Neuronal stem cell (in vitro differentiated cells): ENCODE data around the gene TSC22D2.

ENCODE experiments used
- DNase-seq: peaks from one replicate; pipeline ENCODE4 v3.0.0-alpha.2; 2013; ENCODE audit warnings: low spot score
- H2AFZ ChIP-seq: one replicate; pipeline ENCODE4 v1.6.1; 2013; ENCODE audit warnings: mild to moderate bottlenecking, low read length, inconsistent platforms
- H2AK5ac ChIP-seq: 2 replicates; pipeline ENCODE4 v1.6.1; 2013; ENCODE audit warnings: low read depth, mild to moderate bottlenecking, inconsistent platforms, low read length, moderate library complexity, mixed read lengths
- H2BK120ac ChIP-seq: 2 replicates; pipeline ENCODE4 v1.6.1; 2013; ENCODE audit warnings: low read depth, mild to moderate bottlenecking, inconsistent platforms, low read length, moderate library complexity, mixed read lengths
- H2BK12ac ChIP-seq: one replicate; pipeline ENCODE4 v1.6.1; 2013; ENCODE audit warnings: low read length, inconsistent platforms
- H2BK15ac ChIP-seq: 2 replicates; pipeline ENCODE4 v1.6.1; 2013; ENCODE audit warnings: mild to moderate bottlenecking, low read length, inconsistent platforms, mixed read lengths
- H2BK5ac ChIP-seq: one replicate; pipeline ENCODE4 v1.6.1; 2013; ENCODE audit warnings: inconsistent platforms, mild to moderate bottlenecking, low read length, moderate library complexity
- H3K14ac ChIP-seq: one replicate; pipeline ENCODE4 v1.6.1; 2013; ENCODE audit warnings: low read length, inconsistent platforms
- H3K18ac ChIP-seq: 2 replicates; pipeline ENCODE4 v1.6.1; 2013; ENCODE audit warnings: low read length, inconsistent platforms
- H3K23ac ChIP-seq: 2 replicates; pipeline ENCODE4 v1.6.1; 2013; ENCODE audit warnings: low read depth, mild to moderate bottlenecking, mixed read lengths, low read length, inconsistent platforms; ENCODE audit not compliant: poor library complexity
- H3K27ac ChIP-seq: replicated peaks from 3 replicates; pipeline ENCODE4 v1.5.1; 2013; ENCODE audit warnings: low read length, inconsistent platforms
- H3K27me3 ChIP-seq, 3 experiments: 2 replicates each; pipeline ENCODE4 v1.6.1; 2013; ENCODE audit warnings: low read length in 3 of 3, mild to moderate bottlenecking in 2 of 3, inconsistent platforms in 1 of 3, low read depth in 1 of 3, mixed read lengths in 1 of 3, moderate library complexity in 1 of 3; ENCODE audit not compliant: control insufficient read depth in 3 of 3, insufficient read depth in 3 of 3
- H3K36me3 ChIP-seq, 2 donors: replicated peaks in 1 of 2; 2 replicates each; pipeline ENCODE4 v1.6.1; 2013; ENCODE audit warnings: low read length in 2 of 2; ENCODE audit not compliant: control insufficient read depth in 2 of 2, insufficient read depth in 2 of 2
- H3K4ac ChIP-seq: 2 replicates; pipeline ENCODE4 v1.6.1; 2013; ENCODE audit warnings: inconsistent platforms, mild to moderate bottlenecking, low read length, moderate library complexity
- H3K4me1 ChIP-seq, 2 donors: 1 replicate in 1 of 2; 2 replicates in 1 of 2; pipeline ENCODE4 v1.6.1; 2013; ENCODE audit warnings: low read length in 2 of 2, low read depth in 1 of 2; ENCODE audit not compliant: control insufficient read depth in 2 of 2, insufficient read depth in 1 of 2
- H3K4me2 ChIP-seq: one replicate; pipeline ENCODE4 v1.6.1; 2013; ENCODE audit warnings: mild to moderate bottlenecking, low read length, inconsistent platforms; ENCODE audit not compliant: insufficient read depth, poor library complexity, severe bottlenecking
- H3K4me3 ChIP-seq, 2 donors: 2 replicates each; pipeline ENCODE4 v1.5.1; 2013; ENCODE audit warnings: low read length in 2 of 2, mild to moderate bottlenecking in 2 of 2, inconsistent platforms in 1 of 2, moderate library complexity in 1 of 2
- H3K79me1 ChIP-seq: one replicate; pipeline ENCODE4 v1.6.1; 2013; ENCODE audit warnings: low read depth, mild to moderate bottlenecking, inconsistent platforms, low read length, moderate library complexity
- H3K9ac ChIP-seq: one replicate; pipeline ENCODE4 v1.6.1; 2013; ENCODE audit warnings: mild to moderate bottlenecking, low read depth, low read length, inconsistent platforms; ENCODE audit not compliant: poor library complexity
- H3K9me3 ChIP-seq, 2 donors: replicated peaks in 1 of 2; 2 replicates each; pipeline versions ENCODE3 to v1.6.1; 2013; ENCODE audit warnings: low read length in 2 of 2, mild to moderate bottlenecking in 2 of 2, inconsistent platforms in 1 of 2, low read depth in 1 of 2, mixed read lengths in 1 of 2, moderate library complexity in 1 of 2; ENCODE audit not compliant: control insufficient read depth in 2 of 2, insufficient read depth in 1 of 2
- H4K8ac ChIP-seq: one replicate; pipeline ENCODE4 v1.6.1; 2013; ENCODE audit warnings: low read depth, mild to moderate bottlenecking, inconsistent platforms, low read length, moderate library complexity
- H4K91ac ChIP-seq: one replicate; pipeline ENCODE4 v1.6.1; 2013; ENCODE audit warnings: low read length, low read depth, mild to moderate bottlenecking, inconsistent platforms; ENCODE audit not compliant: poor library complexity
- WGBS, 2 donors: extraction: QIAGEN DNeasy Blood & Tissue Kit; methylation state at CpG; one replicate each; pipeline ENCODE4 v1.1.7; 2013; ENCODE audit warnings: missing lambda C conversion rate in 2 of 2, mixed read lengths in 1 of 2; ENCODE audit not compliant: insufficient read length in 2 of 2, insufficient replicate concordance in 1 of 2; ENCODE audit errors: extremely low coverage in 2 of 2; 5-methylcytosine and 5-hydroxymethylcytosine counted together

Gene TSC22D2

DNA sequence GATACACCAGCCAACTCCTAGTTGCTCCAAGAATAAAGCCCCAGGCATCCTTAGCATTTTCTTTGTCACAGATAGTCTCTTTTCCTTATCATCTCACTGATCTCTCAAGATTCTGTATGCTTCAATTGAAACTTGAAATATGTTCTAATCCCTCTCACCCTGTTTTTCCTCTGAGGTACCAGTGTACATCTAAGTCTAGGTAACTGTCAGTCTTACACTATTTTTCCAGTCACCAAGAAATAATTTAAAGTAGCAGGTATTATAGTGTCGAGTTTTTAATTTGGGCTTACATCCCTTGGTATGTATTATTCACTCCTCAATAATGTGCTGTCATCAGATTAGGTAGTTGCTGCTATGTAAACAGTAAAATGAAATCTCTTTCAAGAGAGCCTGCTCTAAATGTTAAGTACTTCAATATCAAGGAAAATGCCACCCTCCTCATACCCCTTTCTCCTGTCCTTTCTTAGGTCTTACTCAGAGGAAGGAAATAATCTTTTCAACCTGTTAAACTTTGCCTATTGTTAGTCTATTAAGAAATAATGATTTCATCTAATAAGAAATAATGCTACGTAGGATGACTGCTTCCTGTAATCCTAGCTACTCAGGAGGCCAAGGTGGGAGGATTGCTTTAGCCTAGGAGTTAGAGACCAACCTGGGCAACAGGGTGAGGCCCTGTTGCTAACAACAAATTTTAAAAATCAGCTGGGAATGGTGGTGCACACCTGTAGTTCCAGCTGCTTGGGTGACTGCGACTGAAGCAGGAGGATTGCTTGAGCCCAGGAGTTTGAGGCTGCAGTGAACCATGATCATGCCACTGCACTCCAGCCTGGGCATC, 39.8 kb downstream of the TSC22D2 start:
- H3K36me3 ChIP-seq, result peaks cover 2 to 16% of the 10 kb centered on the region in 2 donors
- peaks cover 2% of the 10 kb centered on the region for H3K79me1 ChIP-seq
- H3K4ac ChIP-seq, result no peak overlapping the region
- no peak overlapping the region for H4K8ac ChIP-seq
- no peak overlapping the region for H3K9ac ChIP-seq
- no peak overlapping the region for H3K14ac ChIP-seq
- no peak overlapping the region for H2AFZ ChIP-seq
- H3K27ac ChIP-seq, result no peak overlapping the region
- H3K27me3 ChIP-seq, result no peaks in the 10 kb centered on the region
- H2AK5ac ChIP-seq, result no peak overlapping the region
- WGBS, 2 donors, result no CpG with 5 or more reads among the region's 3 CpGs
- no peak overlapping the region for H2BK15ac ChIP-seq
- no peak overlapping the region for H3K4me3 ChIP-seq
- H2BK120ac ChIP-seq, result no peak overlapping the region
- no peak overlapping the region for H2BK12ac ChIP-seq
- no peaks in the 10 kb centered on the region for H3K4me1 ChIP-seq
- no peak overlapping the region for H3K4me2 ChIP-seq
- no peak for DNase-seq
- no peak overlapping the region for H2BK5ac ChIP-seq
- no peaks in the 10 kb centered on the region for H3K9me3 ChIP-seq
- no peak overlapping the region for H4K91ac ChIP-seq
- no peak overlapping the region for H3K18ac ChIP-seq
- no peak overlapping the region for H3K23ac ChIP-seq

DNA sequence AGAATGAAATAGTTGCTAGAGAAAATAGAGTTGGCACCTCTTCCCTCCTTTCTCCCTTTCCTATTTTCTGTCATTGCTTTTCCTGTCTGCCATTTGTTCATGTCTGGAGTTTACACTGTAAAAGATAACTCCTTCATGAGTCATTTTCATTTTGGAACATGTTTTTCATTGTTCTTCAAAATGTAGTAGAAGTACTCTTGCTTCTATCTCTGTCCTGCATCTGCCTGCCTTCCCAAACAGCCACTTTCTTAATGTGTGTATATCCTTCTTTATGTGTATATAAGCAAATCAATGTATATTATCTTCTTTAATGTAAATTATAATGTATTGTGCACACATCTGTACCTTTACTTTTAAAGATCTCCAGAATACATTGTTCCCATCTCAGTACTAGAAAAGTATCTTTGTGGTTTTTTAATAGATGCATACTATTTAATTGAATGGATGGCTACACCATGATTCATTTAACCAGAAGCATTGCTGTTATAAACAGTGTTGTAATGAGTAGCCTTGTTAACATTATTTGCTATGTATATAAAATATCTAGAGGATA, 41.1 kb downstream of the TSC22D2 start:
- no peak overlapping the region for H2AFZ ChIP-seq
- no peaks in the 10 kb centered on the region for H3K27me3 ChIP-seq

DNA sequence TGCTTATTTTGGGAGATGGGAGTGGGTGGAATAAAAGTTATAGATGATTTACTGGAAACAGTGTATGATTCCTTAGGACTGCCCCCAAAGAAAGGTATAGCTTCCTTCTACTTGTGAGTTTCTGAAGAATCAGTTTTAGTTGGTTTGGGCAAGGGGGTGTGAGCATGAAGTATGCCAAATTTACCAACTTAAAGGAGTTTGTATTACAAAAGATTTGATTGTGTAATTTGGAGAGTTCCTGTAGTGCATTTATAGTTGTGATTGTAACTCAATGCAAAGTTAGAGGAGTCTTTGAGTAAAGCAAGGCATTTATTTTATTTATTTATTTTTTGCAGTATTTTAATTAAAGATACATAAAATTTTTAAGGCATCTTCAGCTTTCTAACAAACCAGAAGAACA, 42.8 kb downstream of the TSC22D2 start:
- Histone ChIP-seq H3K4me2 (no peak overlapping the region), H3K4me1 (no peaks in the 10 kb centered on the region), H3K9ac (no peak overlapping the region), H3K4me3 (no peak overlapping the region), H3K9me3 (no peaks in the 10 kb centered on the region), H3K36me3 (peaks cover 0 to 2% of the 10 kb centered on the region in 2 donors), H3K27ac (no peak overlapping the region), H3K27me3 (no peaks in the 10 kb centered on the region), H4K91ac (no peak overlapping the region), H2BK5ac (no peak overlapping the region), H3K18ac (no peak overlapping the region), H3K14ac (no peak overlapping the region), H2BK120ac (no peak overlapping the region), H2BK12ac (no peak overlapping the region), H2BK15ac (no peak overlapping the region), H2AK5ac (no peak overlapping the region), H3K4ac (no peak overlapping the region), H3K23ac (no peak overlapping the region), H3K79me1 (peaks cover 2% of the 10 kb centered on the region), H2AFZ (no peak overlapping the region), H4K8ac (no peak overlapping the region)
- no peak for DNase-seq

More for the DNA sequence above, 41.1 kb downstream of the TSC22D2 start:
- Histone ChIP-seq H3K23ac (no peak overlapping the region), H2BK15ac (no peak overlapping the region), H3K9me3 (no peaks in the 10 kb centered on the region), H4K91ac (no peak overlapping the region), H3K36me3 (peaks cover 2 to 3% of the 10 kb centered on the region in 2 donors), H2AK5ac (no peak overlapping the region), H2BK120ac (no peak overlapping the region), H4K8ac (no peak overlapping the region), H3K4me1 (no peaks in the 10 kb centered on the region), H3K4me2 (no peak overlapping the region), H3K4ac (no peak overlapping the region), H3K14ac (no peak overlapping the region), H2BK5ac (no peak overlapping the region), H3K4me3 (no peak overlapping the region), H3K18ac (no peak overlapping the region), H3K27ac (no peak overlapping the region), H3K9ac (no peak overlapping the region), H2BK12ac (no peak overlapping the region), H3K79me1 (peaks cover 2% of the 10 kb centered on the region)
- no peak for DNase-seq

DNA sequence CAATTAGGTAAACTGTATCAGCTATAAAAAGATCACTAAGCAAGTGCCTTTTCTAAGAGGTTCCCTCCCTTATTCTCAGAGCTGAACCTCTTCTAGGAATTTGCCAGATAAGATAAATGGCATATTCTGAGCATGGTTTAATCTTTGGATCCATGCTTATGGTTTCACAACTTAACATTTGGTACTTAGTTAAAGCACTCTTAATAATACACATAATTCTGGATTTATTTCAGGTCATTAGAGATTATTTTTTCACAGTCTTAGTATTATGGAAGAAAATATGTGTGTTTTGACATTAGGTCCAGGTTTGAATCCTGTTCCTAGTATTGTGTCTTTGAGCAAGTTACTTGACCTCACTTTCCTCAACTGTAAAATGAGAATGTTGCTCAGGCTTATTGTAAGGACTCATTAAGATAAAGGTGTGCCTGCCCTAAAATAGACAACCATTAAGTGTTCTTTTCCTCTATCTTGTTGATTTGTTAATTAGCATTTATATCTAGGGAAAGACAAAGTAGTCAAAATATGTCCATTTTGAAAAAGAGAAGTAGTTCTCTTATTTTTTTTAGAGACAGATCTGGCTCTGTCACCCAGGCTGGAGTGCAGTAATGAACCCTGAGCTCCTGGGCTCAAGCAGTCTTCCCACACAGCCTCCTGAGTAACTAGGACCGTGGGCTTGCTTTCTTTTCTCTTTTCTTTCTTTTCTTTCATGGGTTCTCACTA, 43.4 kb downstream of the TSC22D2 start:
- Histone ChIP-seq H2AFZ (no peak overlapping the region), H3K4me1 (no peaks in the 10 kb centered on the region)
- WGBS, 2 donors, result no CpG with 5 or more reads among the region's 1 CpG

More for the DNA sequence above, 43.4 kb downstream of the TSC22D2 start:
- Histone ChIP-seq H2BK5ac (no peak overlapping the region), H3K27ac (no peak overlapping the region), H3K9me3 (no peaks in the 10 kb centered on the region), H3K4me2 (no peak overlapping the region), H3K18ac (no peak overlapping the region), H3K4ac (no peak overlapping the region), H4K8ac (no peak overlapping the region), H3K27me3 (no peaks in the 10 kb centered on the region), H3K79me1 (peaks cover 2% of the 10 kb centered on the region), H2BK12ac (no peak overlapping the region), H3K36me3 (peaks cover under 1 to 2% of the 10 kb centered on the region in 2 donors), H3K14ac (no peak overlapping the region), H3K9ac (no peak overlapping the region), H4K91ac (no peak overlapping the region), H3K23ac (no peak overlapping the region), H3K4me3 (no peak overlapping the region), H2BK15ac (no peak overlapping the region), H2AK5ac (no peak overlapping the region), H2BK120ac (no peak overlapping the region)
- DNase-seq, result no peak
